ENCODE measurements around the gene SOD2. TPM values are rescaled to one million over a fixed set of nuclear protein-coding genes. Genes with fewer than 3 reads are reported as not detected.

SOD2 gene
- total and polyA plus RNA-seq, 9 of the 15 experiments (the other 6 are each of a cell fraction or from before 2014, with no cell fraction given), result 39.8 to 140 (median 95.8) TPM

DNA sequence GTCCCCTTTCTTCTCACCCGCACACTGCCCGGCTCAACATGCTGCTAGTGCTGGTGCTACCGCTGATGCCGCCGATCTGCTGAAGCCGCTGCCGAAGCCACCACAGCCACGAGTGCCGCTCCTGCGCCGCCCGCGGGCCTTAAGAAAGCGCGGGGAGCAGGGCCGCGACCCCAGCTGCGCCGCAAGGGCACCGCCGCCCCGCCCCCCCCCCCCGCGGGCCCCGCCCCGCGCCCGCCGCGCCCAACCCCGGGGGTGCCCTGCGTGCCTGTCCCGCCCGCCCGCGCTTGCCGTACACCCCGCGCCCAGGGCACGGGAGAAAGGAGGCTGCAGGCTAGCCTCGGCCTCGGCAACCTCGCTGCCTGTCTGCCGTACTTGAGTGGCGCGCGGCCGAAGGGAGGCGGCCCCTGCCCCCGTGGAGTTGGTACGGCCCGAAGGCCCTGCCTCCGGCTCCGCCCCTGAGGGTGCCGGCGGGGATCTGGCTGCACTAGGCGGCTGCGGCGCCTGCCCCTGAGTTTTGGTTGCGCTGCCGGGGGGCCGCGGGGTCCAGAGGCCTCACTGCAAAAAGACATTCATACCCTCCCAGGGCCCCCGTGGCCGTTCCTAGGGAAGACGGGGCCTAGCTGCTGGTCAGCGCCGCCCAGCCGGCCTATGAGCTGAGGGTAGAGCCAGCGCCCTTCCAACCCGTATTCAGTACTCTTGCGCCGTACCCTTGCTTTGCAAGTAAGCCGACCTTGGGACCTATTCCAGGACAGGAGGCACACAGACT, at the start of gene SOD2 (continued):
- TF ChIP-seq, protein P1, sequence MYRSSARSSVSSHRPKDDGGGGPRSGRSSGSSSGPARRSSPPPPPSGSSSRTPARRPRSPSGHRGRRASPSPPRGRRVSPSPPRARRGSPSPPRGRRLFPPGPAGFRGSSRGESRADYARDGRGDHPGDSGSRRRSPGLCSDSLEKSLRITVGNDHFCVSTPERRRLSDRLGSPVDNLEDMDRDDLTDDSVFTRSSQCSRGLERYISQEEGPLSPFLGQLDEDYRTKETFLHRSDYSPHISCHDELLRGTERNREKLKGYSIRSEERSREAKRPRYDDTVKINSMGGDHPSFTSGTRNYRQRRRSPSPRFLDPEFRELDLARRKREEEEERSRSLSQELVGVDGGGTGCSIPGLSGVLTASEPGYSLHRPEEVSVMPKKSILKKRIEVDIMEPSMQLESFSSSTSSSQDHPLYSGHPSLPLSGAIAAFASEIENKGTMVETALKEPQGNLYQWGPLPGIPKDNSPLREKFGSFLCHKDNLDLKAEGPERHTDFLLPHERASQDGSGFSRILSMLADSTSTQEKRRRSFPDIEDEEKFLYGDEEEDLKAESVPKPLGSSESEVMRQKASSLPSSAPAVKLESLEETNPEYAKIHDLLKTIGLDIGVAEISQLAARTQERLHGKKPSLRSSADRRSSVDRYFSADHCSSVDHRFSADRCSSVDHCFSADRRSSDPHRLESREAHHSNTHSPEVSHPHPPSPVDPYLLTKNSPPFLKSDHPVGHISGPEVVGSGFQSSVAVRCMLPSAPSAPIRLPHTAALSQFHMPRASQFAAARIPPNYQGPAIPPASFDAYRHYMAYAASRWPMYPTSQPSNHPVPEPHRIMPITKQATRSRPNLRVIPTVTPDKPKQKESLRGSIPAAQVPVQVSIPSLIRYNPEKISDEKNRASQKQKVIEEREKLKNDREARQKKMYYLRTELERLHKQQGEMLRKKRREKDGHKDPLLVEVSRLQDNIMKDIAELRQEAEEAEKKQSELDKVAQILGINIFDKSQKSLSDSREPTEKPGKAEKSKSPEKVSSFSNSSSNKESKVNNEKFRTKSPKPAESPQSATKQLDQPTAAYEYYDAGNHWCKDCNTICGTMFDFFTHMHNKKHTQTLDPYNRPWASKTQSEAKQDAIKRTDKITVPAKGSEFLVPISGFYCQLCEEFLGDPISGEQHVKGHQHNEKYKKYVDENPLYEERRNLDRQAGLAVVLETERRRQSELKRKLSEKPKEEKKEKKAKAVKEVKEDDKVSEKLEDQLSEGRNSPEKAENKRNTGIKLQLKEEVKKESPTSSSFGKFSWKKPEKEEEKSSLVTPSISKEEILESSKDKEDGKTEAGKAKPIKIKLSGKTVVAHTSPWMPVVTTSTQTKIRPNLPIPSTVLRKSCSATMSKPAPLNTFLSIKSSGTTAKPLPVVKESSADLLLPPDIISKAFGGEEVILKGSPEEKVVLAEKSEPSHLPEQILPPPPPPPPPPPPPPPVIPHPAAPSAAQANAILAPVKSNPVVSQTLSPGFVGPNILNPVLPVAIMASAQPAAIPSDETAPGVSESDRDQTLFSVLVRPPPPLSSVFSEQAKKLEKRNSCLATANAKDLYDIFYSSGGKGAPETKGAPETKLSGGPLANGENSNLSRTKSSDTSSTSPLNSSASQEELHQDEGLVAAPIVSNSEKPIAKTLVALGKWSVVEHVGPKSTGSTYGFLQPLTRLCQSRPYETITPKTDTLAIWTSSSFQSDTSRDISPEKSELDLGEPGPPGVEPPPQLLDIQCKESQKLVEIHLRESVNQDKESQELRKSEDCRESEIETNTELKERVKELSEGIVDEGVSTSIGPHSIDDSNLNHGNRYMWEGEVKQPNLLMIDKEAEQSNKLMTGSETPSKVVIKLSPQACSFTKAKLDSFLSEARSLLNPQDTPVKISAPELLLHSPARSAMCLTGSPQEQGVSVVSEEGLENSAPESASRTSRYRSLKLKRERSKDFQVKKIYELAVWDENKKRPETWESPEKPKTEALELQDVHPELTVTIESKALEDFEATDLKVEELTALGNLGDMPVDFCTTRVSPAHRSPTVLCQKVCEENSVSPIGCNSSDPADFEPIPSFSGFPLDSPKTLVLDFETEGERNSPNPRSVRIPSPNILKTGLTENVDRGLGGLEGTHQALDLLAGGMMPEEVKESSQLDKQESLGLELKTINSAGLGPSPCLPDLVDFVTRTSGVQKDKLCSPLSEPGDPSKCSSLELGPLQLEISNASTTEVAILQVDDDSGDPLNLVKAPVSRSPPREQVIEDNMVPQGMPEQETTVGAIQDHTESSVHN (IDR thresholded peaks at IDR 0.05; ENCODE audit: borderline replicate concordance in 1 of 2, low read depth in 1 of 2), result no peak
- TF ChIP-seq SOX6 (IDR thresholded peaks at IDR 0.05) (no peak), SMARCA4 (IDR thresholded peaks at IDR 0.05) (no peak), MCM3 (IDR thresholded peaks at IDR 0.05) (no peak; the same call in 1 of the 2 replicates), ZNF778 (CRISPR knock-in tag; IDR thresholded peaks at IDR 0.05) (no peak), ZNF717 (CRISPR knock-in tag; IDR thresholded peaks at IDR 0.05) (no peak), PHB2 (IDR thresholded peaks at IDR 0.05; ENCODE audit: low read depth) (no peak), KDM1A (IDR thresholded peaks at IDR 0.05) (no peak)
- TF ChIP-seq, protein P2, sequence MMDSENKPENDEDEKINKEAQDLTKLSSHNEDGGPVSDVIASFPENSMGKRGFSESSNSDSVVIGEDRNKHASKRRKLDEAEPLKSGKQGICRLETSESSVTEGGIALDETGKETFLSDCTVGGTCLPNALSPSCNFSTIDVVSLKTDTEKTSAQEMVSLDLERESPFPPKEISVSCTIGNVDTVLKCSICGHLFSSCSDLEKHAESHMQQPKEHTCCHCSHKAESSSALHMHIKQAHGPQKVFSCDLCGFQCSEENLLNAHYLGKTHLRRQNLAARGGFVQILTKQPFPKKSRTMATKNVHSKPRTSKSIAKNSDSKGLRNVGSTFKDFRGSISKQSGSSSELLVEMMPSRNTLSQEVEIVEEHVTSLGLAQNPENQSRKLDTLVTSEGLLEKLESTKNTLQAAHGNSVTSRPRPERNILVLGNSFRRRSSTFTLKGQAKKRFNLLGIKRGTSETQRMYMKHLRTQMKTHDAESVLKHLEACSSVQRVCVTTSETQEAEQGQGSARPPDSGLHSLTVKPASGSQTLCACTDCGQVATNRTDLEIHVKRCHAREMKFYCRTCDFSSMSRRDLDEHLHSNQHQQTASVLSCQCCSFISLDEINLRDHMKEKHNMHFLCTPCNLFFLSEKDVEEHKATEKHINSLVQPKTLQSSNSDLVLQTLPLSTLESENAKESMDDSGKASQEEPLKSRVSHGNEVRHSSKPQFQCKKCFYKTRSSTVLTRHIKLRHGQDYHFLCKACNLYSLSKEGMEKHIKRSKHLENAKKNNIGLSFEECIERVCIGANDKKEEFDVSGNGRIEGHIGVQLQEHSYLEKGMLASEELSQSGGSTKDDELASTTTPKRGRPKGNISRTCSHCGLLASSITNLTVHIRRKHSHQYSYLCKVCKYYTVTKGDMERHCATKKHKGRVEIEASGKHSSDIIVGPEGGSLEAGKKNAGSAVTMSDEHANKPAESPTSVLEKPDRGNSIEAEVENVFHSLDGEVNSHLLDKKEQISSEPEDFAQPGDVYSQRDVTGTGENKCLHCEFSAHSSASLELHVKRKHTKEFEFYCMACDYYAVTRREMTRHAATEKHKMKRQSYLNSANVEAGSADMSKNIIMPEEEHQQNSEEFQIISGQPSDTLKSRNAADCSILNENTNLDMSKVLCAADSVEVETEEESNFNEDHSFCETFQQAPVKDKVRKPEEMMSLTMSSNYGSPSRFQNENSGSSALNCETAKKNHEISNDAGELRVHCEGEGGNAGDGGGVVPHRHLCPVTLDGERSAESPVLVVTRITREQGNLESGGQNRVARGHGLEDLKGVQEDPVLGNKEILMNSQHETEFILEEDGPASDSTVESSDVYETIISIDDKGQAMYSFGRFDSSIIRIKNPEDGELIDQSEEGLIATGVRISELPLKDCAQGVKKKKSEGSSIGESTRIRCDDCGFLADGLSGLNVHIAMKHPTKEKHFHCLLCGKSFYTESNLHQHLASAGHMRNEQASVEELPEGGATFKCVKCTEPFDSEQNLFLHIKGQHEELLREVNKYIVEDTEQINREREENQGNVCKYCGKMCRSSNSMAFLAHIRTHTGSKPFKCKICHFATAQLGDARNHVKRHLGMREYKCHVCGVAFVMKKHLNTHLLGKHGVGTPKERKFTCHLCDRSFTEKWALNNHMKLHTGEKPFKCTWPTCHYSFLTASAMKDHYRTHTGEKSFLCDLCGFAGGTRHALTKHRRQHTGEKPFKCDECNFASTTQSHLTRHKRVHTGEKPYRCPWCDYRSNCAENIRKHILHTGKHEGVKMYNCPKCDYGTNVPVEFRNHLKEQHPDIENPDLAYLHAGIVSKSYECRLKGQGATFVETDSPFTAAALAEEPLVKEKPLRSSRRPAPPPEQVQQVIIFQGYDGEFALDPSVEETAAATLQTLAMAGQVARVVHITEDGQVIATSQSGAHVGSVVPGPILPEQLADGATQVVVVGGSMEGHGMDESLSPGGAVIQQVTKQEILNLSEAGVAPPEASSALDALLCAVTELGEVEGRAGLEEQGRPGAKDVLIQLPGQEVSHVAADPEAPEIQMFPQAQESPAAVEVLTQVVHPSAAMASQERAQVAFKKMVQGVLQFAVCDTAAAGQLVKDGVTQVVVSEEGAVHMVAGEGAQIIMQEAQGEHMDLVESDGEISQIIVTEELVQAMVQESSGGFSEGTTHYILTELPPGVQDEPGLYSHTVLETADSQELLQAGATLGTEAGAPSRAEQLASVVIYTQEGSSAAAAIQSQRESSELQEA (IDR thresholded peaks at IDR 0.05; ENCODE audit: low read depth), result no peak
- TF ChIP-seq, protein P3, sequence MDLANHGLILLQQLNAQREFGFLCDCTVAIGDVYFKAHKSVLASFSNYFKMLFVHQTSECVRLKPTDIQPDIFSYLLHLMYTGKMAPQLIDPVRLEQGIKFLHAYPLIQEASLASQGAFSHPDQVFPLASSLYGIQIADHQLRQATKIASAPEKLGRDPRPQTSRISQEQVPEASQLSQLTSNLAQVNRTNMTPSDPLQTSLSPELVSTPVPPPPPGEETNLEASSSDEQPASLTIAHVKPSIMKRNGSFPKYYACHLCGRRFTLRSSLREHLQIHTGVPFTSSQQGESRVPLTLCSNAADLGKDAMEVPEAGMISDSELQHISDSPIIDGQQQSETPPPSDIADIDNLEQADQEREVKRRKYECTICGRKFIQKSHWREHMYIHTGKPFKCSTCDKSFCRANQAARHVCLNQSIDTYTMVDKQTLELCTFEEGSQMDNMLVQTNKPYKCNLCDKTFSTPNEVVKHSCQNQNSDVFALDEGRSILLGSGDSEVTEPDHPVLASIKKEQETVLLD (IDR thresholded peaks at IDR 0.05), result no peak
